ENCODE measurements around the gene MDM1.

- no peak for TF ChIP-seq CTCF (IDR thresholded peaks at IDR 0.05)
- no peak for TF ChIP-seq POLR2A (IDR thresholded peaks at IDR 0.05)
Measured at GRCh38 chr12:68356060-68356695, 24.0 kb upstream of the MDM1 start.
